IPS DF 6.9 (cell line): ENCODE data around the gene WNT8B.

Source experiments
- DNase-seq: peaks from one replicate; pipeline ENCODE4 v3.0.0-alpha.2; 2013; ENCODE audit warnings: low read depth, low spot score
- H3K27ac ChIP-seq: one replicate; pipeline ENCODE4 v1.5.1; 2013; ENCODE audit warnings: low read length, control low read depth
- H3K27me3 ChIP-seq: 2 replicates; pipeline ENCODE4 v1.6.1; 2013; ENCODE audit warnings: mild to moderate bottlenecking, low read length; ENCODE audit not compliant: control insufficient read depth, insufficient read depth
- H3K36me3 ChIP-seq: 2 replicates; pipeline ENCODE4 v1.6.1; 2013; ENCODE audit warnings: low read length; ENCODE audit not compliant: control insufficient read depth, insufficient read depth
- H3K4me1 ChIP-seq: 2 replicates; pipeline ENCODE4 v1.6.1; 2013; ENCODE audit warnings: low read length; ENCODE audit not compliant: control insufficient read depth, insufficient read depth
- H3K4me3 ChIP-seq: 2 replicates; pipeline ENCODE4 v1.5.1; 2013; ENCODE audit warnings: mild to moderate bottlenecking, low read length
- H3K9me3 ChIP-seq: 2 replicates; pipeline ENCODE4 v1.6.1; 2013; ENCODE audit warnings: low read length, inconsistent platforms; ENCODE audit not compliant: control insufficient read depth, insufficient read depth
- WGBS: extraction: QIAGEN DNeasy Blood & Tissue Kit; methylation state at CpG from one replicate; pipeline ENCODE4 v1.1.7; 2013; ENCODE audit warnings: mixed read lengths, missing lambda C conversion rate; ENCODE audit not compliant: insufficient read length, insufficient coverage; 5-methylcytosine and 5-hydroxymethylcytosine counted together

WNT8B gene

GRCh38 chr10:100504096-100504495 is 41.3 kb downstream of the WNT8B start:
- WGBS, result no CpG with 5 or more reads among the region's 5 CpGs
- Histone ChIP-seq H3K27me3 (peaks cover 1% of the 10 kb centered on the region; the same call in 1 of the 2 replicates), H3K4me1 (no peaks in the 10 kb centered on the region), H3K36me3 (no peaks in the 10 kb centered on the region), H3K9me3 (no peaks in the 10 kb centered on the region), H3K4me3 (no peak overlapping the region), H3K27ac (no peak overlapping the region)
- no peak for DNase-seq

- no peaks in the 10 kb centered on the region for H3K36me3 ChIP-seq
- H3K9me3 ChIP-seq, result no peaks in the 10 kb centered on the region
- DNase-seq, result no peak
- no peaks in the 10 kb centered on the region for H3K4me1 ChIP-seq
- no peak overlapping the region for H3K27ac ChIP-seq
- no peaks in the 10 kb centered on the region for H3K27me3 ChIP-seq
- no peak overlapping the region for H3K4me3 ChIP-seq
- whole genome bisulfite sequencing, result no CpG with 5 or more reads among the region's 2 CpGs
These were observed 42.4 kb downstream of the WNT8B start for GRCh38 chr10:100505164-100505563.

- no peak for DNase-seq
- H3K27ac ChIP-seq, result no peak overlapping the region
These were observed 44.0 kb downstream of the WNT8B start for GRCh38 chr10:100506596-100507356.

GRCh38 chr10:100507357-100507732 is 44.5 kb downstream of the WNT8B start:
- no peak overlapping the region for H3K4me3 ChIP-seq
- H3K4me1 ChIP-seq, result no peaks in the 10 kb centered on the region

More at GRCh38 chr10:100506596-100507356, 44.0 kb downstream of the WNT8B start:
- no peaks in the 10 kb centered on the region for H3K4me1 ChIP-seq
- no peaks in the 10 kb centered on the region for H3K9me3 ChIP-seq
- WGBS, result no CpG with 5 or more reads among the region's 5 CpGs
- no peaks in the 10 kb centered on the region for H3K27me3 ChIP-seq
- no peak overlapping the region for H3K4me3 ChIP-seq
- H3K36me3 ChIP-seq, result no peaks in the 10 kb centered on the region

DNA sequence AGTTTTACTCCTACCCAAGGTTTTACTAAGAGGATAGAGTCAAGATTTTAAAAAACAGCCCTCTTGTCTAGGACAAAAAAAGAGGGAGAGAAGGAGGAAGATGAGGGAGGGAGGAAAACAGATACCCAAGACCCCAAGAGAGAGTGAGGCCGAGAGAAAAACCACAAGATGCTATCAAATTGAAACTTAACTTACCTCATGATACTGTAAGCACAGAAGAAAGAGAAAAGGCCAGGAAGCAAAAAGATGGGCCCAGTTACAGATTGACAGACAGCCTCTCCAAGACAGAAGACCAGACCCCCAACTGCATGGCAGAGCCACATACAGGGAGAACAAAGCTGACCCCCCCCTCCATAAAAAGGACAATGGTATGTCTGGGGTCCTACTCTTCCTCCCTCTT is 45.5 kb downstream of the WNT8B start:
- Histone ChIP-seq H3K27ac (no peak overlapping the region), H3K4me3 (no peak overlapping the region), H3K27me3 (no peaks in the 10 kb centered on the region), H3K36me3 (no peaks in the 10 kb centered on the region), H3K9me3 (no peaks in the 10 kb centered on the region), H3K4me1 (no peaks in the 10 kb centered on the region)
- no peak for DNase-seq
- WGBS, result no CpG with 5 or more reads among the region's 1 CpG

More at GRCh38 chr10:100507357-100507732, 44.5 kb downstream of the WNT8B start:
- DNase-seq, result no peak
- Histone ChIP-seq H3K27ac (no peak overlapping the region), H3K27me3 (no peaks in the 10 kb centered on the region), H3K9me3 (no peaks in the 10 kb centered on the region), H3K36me3 (no peaks in the 10 kb centered on the region)
- WGBS, result no CpG with 5 or more reads among the region's 5 CpGs

DNA sequence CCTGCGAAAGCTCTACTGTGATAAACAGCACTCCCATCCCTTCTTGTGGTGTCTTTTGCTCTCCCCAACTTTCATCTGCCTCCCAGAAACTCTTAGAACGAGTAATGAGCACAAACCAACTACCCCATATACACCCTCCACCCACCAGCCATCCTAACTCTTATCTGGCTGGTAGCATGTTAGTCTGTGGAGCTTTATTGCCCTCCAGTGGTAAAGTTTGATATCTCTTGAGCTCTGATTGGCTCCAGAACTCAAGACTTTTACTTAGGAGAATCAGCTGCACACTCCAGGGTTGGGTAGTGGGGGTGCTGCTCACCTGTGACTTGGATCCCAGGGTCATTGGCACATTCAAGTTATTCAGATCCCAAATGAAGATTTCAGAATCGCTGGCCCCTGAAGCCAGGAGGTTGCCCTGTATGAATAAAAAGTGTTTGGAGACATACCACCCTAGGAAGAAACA is 45.9 kb downstream of the WNT8B start:
- Histone ChIP-seq H3K27ac (no peak overlapping the region), H3K36me3 (no peaks in the 10 kb centered on the region), H3K4me3 (no peak overlapping the region), H3K9me3 (no peaks in the 10 kb centered on the region), H3K27me3 (no peaks in the 10 kb centered on the region), H3K4me1 (no peaks in the 10 kb centered on the region)
- no CpG with 5 or more reads among the region's 3 CpGs for WGBS
- peak; percentile 61 for DNase-seq

GRCh38 chr10:100509241-100509840 is 46.5 kb downstream of the WNT8B start:
- H3K9me3 ChIP-seq, result no peaks in the 10 kb centered on the region
- no peak overlapping the region for H3K27ac ChIP-seq
- no CpG with 5 or more reads among the region's 8 CpGs for WGBS
- H3K4me3 ChIP-seq, result no peak overlapping the region
- DNase-seq, result no peak
- no peaks in the 10 kb centered on the region for H3K36me3 ChIP-seq
- H3K27me3 ChIP-seq, result no peaks in the 10 kb centered on the region
- H3K4me1 ChIP-seq, result no peaks in the 10 kb centered on the region

DNA sequence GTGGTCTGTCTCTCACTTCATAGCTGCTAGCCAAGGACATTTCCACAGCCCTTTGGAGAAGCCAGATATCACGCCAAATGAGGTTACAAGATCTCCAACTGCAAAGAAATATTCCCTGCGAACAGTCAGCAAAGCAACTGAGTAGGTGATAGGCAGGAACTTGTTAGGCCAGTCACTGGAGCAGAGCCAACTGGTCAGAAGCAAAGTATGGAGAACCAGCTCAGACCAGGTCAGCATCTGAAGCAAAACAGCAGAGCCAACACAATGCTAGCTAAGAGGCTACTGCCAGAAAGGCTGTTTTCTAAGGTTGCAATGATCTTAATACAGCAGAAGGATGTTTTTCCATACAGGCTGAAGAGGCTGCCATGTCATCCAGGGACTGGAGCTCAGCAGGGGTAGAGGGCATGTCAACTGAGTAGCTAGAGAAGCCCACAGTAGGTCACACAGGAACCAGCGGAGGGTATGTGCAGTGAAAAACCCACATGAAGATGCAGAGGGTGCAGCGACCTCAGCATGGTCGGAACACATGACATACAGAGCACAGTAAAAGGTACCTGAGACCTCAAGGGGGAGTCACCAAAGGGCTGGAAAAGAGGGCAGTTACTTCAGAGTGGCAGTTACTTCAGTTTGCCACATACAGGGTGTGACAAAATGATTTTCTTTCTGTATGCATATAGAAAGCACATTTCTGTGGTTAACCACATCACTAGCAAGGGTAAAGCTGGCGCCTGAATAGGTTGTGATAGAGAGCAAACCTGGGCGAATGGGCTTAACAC is 47.9 kb downstream of the WNT8B start:
- Histone ChIP-seq H3K4me1 (no peaks in the 10 kb centered on the region), H3K36me3 (no peaks in the 10 kb centered on the region), H3K9me3 (no peaks in the 10 kb centered on the region), H3K27ac (no peak overlapping the region), H3K27me3 (no peaks in the 10 kb centered on the region), H3K4me3 (no peak overlapping the region)
- WGBS, result no CpG with 5 or more reads among the region's 7 CpGs
- no peak for DNase-seq

DNA sequence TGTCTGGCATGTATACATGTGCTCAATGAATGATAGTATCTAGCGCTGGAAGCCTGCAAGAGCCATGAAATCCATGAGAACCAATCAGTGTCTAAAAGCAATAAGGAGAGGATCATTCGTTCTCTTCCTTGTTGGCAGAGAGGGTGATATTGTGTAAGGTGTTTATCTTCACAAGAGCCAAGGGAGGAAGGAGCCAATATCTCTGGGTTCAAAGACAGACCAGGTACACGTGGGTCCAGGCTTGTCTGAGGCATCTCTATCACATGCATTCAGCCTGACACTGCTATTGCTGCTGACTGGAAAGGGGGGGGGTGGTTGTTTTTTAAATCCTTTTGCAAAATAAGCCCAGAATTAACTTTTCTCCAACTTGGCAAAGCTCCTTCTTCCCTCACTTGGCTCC is 52.8 kb downstream of the WNT8B start:
- no peak for DNase-seq
- no peak overlapping the region for H3K4me3 ChIP-seq
- H3K4me1 ChIP-seq, result no peaks in the 10 kb centered on the region
- H3K9me3 ChIP-seq, result no peaks in the 10 kb centered on the region
- H3K27ac ChIP-seq, result no peak overlapping the region
- no peaks in the 10 kb centered on the region for H3K36me3 ChIP-seq
- WGBS, result no CpG with 5 or more reads among the region's 3 CpGs
- H3K27me3 ChIP-seq, result peaks cover 2% of the 10 kb centered on the region; the same call in 1 of the 2 replicates

DNA sequence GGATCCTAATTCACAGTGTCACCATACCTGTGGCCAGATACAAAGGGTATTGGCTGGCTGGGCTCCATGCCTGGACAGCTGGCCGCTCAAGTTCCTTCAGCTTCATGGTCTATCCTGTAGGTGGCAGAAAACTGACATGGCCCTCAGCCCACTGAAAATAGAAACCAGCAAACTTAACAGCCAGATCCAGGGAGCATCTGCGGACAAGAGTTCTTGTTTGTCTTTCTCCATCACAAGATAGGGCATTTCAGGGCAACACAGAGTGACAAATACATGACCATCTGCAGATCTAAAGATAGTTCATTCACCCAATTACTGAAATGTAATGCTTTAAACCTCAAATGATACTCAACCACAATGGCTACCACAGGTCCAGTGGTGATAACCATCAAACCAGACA is 54.0 kb downstream of the WNT8B start:
- Histone ChIP-seq H3K27ac (no peak overlapping the region), H3K36me3 (no peaks in the 10 kb centered on the region), H3K9me3 (no peaks in the 10 kb centered on the region), H3K27me3 (peaks cover 2% of the 10 kb centered on the region; the same call in 1 of the 2 replicates), H3K4me3 (no peak overlapping the region), H3K4me1 (no peaks in the 10 kb centered on the region)
- no peak for DNase-seq
- WGBS, result no CpG with 5 or more reads among the region's 2 CpGs
